ENCODE data around the gene SPRED1.

The SPRED1 gene

DNA sequence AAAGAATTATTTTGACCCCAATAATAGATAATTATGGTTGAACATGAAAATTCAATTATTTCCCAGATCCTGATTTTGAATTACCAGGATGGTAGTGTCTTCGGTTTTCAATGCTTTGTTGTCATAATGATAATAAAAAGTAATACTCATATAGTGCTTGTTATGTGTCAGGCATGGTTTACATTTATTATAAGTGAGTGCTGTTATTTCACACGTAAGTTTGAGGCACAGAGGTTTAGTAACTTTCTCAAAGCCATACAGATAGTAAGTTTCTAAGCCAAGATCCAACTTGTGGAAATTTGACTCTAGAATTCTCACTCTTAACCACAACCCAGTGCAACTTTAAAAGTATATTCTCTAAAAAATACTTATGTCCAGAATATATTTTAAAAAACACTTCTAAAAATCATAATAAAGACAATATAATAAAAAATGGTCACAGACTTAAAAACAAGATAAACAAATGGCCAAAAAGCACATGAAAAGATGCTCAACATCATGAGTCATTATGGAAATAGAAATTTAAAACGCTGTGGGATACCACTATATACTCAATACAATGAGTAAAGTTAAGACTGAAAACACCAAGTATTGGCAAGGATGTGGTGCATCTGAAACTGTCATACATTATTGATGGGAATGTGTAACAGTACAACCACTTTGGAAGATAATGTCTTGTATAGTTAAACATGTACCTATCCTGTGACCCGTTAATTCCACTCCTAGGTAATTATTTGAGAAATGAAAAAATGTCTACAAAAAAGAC lies 45.2 kb downstream of the SPRED1 start:
- no peak overlapping the region for H3K4me3 ChIP-seq (replicated peaks; ENCODE audit: low read depth, low read length)
- no peak for DNase-seq (ENCODE audit: low read depth)
- TF ChIP-seq, protein P1, sequence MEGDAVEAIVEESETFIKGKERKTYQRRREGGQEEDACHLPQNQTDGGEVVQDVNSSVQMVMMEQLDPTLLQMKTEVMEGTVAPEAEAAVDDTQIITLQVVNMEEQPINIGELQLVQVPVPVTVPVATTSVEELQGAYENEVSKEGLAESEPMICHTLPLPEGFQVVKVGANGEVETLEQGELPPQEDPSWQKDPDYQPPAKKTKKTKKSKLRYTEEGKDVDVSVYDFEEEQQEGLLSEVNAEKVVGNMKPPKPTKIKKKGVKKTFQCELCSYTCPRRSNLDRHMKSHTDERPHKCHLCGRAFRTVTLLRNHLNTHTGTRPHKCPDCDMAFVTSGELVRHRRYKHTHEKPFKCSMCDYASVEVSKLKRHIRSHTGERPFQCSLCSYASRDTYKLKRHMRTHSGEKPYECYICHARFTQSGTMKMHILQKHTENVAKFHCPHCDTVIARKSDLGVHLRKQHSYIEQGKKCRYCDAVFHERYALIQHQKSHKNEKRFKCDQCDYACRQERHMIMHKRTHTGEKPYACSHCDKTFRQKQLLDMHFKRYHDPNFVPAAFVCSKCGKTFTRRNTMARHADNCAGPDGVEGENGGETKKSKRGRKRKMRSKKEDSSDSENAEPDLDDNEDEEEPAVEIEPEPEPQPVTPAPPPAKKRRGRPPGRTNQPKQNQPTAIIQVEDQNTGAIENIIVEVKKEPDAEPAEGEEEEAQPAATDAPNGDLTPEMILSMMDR (IDR thresholded peaks at IDR 0.05; ENCODE audit: low read length, missing control alignments) = no peak

DNA sequence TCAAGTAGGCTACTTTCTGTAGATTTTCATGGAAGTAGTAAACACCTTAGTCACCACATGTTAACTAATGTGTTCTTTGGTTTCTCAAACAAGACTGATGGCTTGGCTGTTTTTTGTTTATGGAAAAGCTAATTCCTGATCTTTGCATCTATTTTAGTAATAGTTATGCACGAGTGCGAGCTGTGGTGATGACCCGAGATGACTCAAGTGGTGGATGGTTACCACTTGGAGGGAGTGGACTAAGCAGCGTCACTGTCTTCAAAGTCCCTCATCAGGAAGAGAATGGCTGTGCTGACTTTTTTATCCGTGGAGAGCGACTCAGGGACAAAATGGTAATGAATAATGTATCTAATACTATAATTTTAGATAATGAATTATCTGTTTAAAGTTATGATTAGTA lies 46.6 kb downstream of the SPRED1 start:
- TF ChIP-seq, protein P1 (IDR thresholded peaks at IDR 0.05; ENCODE audit: low read length, missing control alignments) = no peak

DNA sequence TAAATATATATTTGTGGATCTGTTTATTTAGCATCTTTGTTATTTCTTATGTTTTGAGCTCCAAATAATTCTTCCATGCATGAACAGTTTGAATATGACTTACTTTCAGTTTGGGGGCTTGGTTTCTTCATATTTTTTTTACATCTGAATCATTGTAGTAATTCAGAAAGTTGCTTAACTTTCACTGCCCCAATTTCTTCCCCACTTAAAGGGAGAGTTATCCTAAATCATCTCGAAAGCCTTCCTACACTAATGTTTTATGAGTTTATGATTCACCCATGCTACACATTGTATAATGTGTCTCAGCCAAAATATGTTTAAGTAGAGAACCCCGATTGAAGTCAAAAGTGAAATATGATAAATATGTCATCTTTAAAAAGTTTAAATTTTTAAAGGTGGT lies 47.8 kb downstream of the SPRED1 start:
- TF ChIP-seq, protein P1 (IDR thresholded peaks at IDR 0.05; ENCODE audit: low read length, missing control alignments) = no peak
- H3K4me3 ChIP-seq (replicated peaks; ENCODE audit: low read depth, low read length) = peak overlapping the region; percentile 24
- peak; percentile 43 for DNase-seq (ENCODE audit: low read depth)

More for the DNA sequence above, 46.6 kb downstream of the SPRED1 start:
- peak; percentile 40 for DNase-seq (ENCODE audit: low read depth)
- no peak overlapping the region for H3K4me3 ChIP-seq (replicated peaks; ENCODE audit: low read depth, low read length)

DNA sequence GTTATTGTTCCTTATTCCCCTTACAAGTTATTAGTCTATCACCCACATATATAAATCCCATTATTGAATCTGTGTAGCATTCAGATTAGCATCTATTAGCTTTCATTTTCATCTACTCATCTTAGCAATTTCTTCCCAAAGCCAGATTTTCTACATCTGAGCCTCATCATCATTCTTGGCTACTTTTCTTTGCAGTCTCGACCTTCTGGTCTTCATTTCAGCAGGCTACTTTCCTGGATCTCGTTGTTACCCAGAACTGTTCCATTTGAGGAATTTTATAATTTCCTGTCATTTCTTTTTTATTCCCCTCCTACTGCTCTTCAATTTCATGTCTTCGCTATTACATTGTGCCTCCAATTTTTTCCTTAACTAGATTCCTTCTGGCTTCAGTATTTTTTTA lies 51.8 kb downstream of the SPRED1 start:
- DNase-seq (ENCODE audit: low read depth) = no peak
- no peak overlapping the region for H3K4me3 ChIP-seq (replicated peaks; ENCODE audit: low read depth, low read length)
- TF ChIP-seq, protein P1 (IDR thresholded peaks at IDR 0.05; ENCODE audit: low read length, missing control alignments) = no peak

DNA sequence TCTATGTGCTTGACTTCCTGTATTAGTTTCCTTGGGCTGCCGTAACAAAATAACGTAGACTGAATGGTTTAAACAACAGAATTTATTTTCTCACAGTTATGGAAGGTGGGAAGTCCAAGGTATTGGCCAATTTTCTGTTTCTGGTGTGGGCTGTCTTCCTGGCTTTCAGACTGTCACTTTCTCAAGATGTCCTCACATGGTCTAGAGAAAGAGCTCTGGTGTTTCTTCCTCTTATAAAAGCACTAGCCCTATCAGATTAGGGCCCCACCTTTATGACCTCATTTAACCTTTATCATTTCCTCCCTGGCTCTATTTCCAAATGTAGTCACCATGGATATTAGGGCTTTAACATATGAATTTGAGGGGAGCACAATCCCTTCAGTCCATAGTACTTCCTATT lies 54.6 kb downstream of the SPRED1 start:
- TF ChIP-seq, protein P1 (IDR thresholded peaks at IDR 0.05; ENCODE audit: low read length, missing control alignments) = no peak
- H3K4me3 ChIP-seq (replicated peaks; ENCODE audit: low read depth, low read length) = no peak overlapping the region
- DNase-seq (ENCODE audit: low read depth) = no peak

DNA sequence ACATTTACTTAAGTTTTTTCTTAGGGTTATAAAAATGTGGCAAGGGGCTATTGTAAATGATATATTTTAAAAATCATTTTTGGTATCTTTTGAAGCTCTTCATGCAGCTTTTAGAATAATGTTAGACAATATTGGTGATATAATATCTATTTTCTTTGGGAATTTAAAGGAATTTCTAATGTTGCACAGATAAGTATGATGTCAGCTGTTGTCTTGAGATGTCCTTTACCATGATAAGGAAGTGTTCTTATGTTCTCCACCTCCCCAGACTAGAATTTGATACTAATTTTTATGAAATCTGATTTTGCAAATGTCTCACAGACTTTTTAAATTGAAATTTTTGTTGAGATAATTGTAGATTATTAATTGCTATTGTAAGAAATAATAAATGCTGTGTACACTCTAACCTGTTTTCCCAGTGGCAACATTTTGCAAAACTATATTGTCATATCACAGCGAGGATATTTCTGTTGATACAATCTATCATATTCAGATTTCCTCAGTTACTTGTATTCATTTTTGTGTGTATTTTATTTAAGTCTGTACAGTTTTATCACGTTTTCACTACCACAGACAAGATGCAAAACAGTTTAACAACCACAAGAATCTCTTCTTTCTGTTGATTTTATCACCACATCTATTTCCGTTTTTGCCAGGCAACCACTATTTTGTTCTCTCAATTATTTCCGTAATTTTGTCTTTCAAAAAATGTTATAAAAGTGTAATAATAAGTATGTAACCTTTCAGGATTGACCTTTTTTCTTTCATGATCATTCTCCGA lies 55.4 kb downstream of the SPRED1 start:
- TF ChIP-seq, protein P1 (IDR thresholded peaks at IDR 0.05; ENCODE audit: low read length, missing control alignments) = no peak
- no peak overlapping the region for H3K4me3 ChIP-seq (replicated peaks; ENCODE audit: low read depth, low read length)
- no peak for DNase-seq (ENCODE audit: low read depth)
